ENCODE measurements around the gene DNMT1.

The DNMT1 gene

GRCh38 chr19:10085641-10086590 lies 108.8 kb downstream of the DNMT1 start, which contains the start of gene SHFL:
Gene SHFL, plus strand, starts transcription at chr19:10086317. Its CDS starts 111 bp downstream, at chr19:10086428.
- TF ChIP-seq, protein P1, sequence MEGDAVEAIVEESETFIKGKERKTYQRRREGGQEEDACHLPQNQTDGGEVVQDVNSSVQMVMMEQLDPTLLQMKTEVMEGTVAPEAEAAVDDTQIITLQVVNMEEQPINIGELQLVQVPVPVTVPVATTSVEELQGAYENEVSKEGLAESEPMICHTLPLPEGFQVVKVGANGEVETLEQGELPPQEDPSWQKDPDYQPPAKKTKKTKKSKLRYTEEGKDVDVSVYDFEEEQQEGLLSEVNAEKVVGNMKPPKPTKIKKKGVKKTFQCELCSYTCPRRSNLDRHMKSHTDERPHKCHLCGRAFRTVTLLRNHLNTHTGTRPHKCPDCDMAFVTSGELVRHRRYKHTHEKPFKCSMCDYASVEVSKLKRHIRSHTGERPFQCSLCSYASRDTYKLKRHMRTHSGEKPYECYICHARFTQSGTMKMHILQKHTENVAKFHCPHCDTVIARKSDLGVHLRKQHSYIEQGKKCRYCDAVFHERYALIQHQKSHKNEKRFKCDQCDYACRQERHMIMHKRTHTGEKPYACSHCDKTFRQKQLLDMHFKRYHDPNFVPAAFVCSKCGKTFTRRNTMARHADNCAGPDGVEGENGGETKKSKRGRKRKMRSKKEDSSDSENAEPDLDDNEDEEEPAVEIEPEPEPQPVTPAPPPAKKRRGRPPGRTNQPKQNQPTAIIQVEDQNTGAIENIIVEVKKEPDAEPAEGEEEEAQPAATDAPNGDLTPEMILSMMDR (IDR thresholded peaks at IDR 0.05; ENCODE audit: low read depth, low read length, missing control alignments): no peak
- H3K4me3 ChIP-seq (ENCODE audit: low read depth, low read length): peak within 1 kb of the TSS; percentile 97
- DNase-seq (ENCODE audit: low read depth): peak; percentile 48

GRCh38 chr19:10084803-10085202 lies 110.0 kb downstream of the DNMT1 start:
- TF ChIP-seq, protein P1 (IDR thresholded peaks at IDR 0.05; ENCODE audit: low read depth, low read length, missing control alignments): no peak
- H3K4me3 ChIP-seq (ENCODE audit: low read depth, low read length): no peak overlapping the region
- no peak for DNase-seq (ENCODE audit: low read depth)

GRCh38 chr19:10083911-10084310 lies 110.8 kb downstream of the DNMT1 start:
- TF ChIP-seq, protein P1 (IDR thresholded peaks at IDR 0.05; ENCODE audit: low read depth, low read length, missing control alignments): no peak
- no peak for DNase-seq (ENCODE audit: low read depth)
- H3K4me3 ChIP-seq (ENCODE audit: low read depth, low read length): no peak overlapping the region

Measured in GM12864 (cell line).